GM23338 (cell line): ENCODE data around the gene LRFN3. TPM values are rescaled to one million over a fixed set of nuclear protein-coding genes. Genes with fewer than 3 reads are reported as not detected.

Source experiments
- JUNB ChIP-seq: IDR thresholded peaks from one replicate; pipeline ENCODE4 v1.6.1; 2016; ENCODE audit warnings: antibody characterized with exemption; ENCODE audit not compliant: unreplicated experiment
- ZNF462 ChIP-seq: fragments of 250-450 bp; sonication (Bioruptor Pico); IDR thresholded peaks from 2 replicates; pipeline ENCODE4 v1.5.0; 2020; ENCODE audit warnings: mild to moderate bottlenecking, moderate library complexity
- polyA plus RNA-seq: library from polyadenylated mRNA; unstranded; fragments of >200 nt; fragmentation: Nextera tagmentation; extraction: Ambion mirVana; gene quantifications from 2 replicates; pipeline ENCODE4 v1.2.1, GENCODE V29; 2016
- total RNA-seq: library from RNA; depleted of rRNA; stranded (reverse); fragments of >200 nt; shearing (Covaris generic); gene quantifications from 2 replicates; pipeline ENCODE4 v1.2.3, GENCODE V29; 2014
- TF ChIP-seq, protein P1 (sequence below): IDR thresholded peaks from one replicate; pipeline ENCODE4 v1.6.1; 2018; ENCODE audit warnings: antibody characterized with exemption; ENCODE audit not compliant: unreplicated experiment

The LRFN3 gene
- total and polyA plus RNA-seq, 2 experiments from 2014 or later = 5.8 to 15.1 TPM

DNA sequence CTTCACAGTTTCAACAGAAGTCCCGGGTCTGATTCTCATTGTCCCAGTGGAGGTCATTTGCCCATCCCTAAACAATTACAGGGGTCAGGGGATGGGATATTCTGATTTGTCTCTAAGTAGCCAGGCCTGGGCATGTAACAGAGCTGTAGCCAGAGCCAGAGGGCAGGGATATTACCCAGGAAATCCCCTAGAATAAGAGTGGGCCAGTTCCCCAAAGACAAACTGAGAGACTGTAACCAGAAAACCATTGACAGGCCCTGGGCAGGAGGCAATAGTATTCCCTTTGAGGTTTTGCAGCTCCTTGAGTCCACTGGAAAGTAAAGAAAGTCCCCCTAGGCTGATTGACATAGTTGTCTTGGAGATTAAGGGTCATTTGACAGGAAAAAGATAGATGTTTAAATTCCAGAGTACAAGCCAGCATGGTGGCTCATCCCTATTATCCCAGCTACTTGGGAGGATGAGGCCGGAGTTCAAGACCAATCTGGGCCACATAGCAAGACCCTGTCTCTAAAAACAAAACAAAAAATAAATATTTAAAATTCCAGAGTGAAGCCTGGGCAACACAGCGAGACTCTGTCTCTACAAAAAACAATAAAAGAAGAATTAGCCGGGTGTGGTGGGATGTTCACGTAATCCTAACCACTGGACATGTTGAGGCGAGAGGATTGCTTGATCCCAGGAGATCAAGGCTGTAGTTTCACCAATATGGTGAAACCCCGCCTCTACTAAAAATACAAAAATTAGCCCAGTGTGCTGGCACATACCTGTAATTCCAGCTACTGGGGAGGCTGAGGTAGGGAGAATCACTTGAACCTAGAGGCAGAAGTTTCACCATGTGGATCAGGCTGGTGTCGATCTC, 57.0 kb downstream of the LRFN3 start (continued):
- no peak for TF ChIP-seq ZNF462
- TF ChIP-seq, protein P1, sequence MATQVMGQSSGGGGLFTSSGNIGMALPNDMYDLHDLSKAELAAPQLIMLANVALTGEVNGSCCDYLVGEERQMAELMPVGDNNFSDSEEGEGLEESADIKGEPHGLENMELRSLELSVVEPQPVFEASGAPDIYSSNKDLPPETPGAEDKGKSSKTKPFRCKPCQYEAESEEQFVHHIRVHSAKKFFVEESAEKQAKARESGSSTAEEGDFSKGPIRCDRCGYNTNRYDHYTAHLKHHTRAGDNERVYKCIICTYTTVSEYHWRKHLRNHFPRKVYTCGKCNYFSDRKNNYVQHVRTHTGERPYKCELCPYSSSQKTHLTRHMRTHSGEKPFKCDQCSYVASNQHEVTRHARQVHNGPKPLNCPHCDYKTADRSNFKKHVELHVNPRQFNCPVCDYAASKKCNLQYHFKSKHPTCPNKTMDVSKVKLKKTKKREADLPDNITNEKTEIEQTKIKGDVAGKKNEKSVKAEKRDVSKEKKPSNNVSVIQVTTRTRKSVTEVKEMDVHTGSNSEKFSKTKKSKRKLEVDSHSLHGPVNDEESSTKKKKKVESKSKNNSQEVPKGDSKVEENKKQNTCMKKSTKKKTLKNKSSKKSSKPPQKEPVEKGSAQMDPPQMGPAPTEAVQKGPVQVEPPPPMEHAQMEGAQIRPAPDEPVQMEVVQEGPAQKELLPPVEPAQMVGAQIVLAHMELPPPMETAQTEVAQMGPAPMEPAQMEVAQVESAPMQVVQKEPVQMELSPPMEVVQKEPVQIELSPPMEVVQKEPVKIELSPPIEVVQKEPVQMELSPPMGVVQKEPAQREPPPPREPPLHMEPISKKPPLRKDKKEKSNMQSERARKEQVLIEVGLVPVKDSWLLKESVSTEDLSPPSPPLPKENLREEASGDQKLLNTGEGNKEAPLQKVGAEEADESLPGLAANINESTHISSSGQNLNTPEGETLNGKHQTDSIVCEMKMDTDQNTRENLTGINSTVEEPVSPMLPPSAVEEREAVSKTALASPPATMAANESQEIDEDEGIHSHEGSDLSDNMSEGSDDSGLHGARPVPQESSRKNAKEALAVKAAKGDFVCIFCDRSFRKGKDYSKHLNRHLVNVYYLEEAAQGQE = no peak
- TF ChIP-seq JUNB = no peak
